GM21390 (cell line): ENCODE results near the gene SEC14L2.
"Not testable (repeated sequence)": the region's sequence is repeated elsewhere in the genome, so short reads cannot be mapped to it uniquely, and the experiment has no call there.

Experiments
- ATAC-seq: cut with Tn5 transposase; IDR thresholded peaks from one replicate; pipeline ENCODE4 v1.9.1; 2021; ENCODE audit not compliant: unreplicated experiment

Gene SEC14L2

DNA sequence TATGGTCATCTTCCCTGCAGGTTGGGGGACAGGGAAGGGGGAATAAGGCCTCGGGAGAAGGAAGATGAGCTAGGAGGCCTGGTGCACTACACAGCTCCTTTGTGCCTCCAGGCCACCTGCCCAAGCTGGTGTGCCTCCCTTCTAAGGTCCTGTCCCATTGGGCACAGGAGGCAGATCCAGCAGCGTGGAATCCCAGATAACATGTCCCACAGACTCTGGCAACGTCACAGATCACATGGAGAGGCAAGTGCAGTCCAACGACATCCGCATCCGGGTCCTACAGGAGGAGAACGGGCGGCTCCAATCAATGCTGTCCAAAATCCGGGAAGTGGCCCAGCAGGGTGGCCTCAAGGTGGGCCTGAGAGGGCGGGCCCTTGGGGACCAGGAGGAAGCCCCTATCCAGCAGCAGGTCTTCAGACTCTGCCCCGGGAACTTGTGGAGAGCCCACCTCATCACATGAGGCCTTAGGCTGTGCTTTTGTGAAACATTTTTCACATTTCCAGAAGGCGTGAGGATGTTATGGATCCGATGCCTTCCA lies 21.4 kb upstream of the SEC14L2 start:
- ATAC-seq, result no peak

DNA sequence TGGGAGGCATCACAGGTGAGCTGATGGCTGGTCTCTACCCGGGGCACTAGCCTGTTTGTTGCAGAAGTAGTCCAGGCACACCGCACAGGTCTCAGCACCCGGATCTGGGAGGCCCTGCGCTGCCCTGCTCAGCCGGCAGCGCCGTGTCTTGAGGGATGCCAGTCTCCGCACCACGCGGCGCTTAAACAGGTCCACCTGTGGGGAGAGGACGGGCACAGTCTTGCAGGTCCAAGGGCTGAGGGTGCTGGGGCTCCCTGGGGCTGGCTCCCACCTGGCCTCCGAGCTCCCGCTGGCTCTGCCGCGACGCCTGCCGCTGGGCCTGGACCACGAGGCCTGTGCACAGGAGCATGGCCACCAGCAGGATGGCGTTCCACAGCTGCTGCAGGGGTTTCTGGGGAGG lies 16.8 kb upstream of the SEC14L2 start:
- no peak for ATAC-seq

DNA sequence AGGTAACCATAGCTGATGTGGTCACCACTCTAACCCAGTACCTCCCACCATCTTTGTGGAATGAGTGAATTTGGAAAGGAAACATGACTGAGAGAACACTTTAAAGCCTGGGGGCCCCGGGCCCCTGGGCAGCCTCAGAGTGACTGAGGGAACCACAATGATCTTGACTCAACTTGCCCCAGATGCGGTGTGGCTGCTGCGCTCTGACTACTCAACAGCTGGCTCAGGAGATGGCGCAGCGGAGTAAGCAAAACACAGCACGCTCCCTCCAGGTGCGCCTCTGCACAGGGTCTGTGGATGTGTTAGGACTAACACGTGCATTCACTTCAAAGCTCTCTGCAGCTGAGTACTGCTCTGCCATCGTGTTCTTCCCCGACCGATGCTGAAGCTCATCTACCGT lies 15.6 kb upstream of the SEC14L2 start:
- ATAC-seq, result no peak

DNA sequence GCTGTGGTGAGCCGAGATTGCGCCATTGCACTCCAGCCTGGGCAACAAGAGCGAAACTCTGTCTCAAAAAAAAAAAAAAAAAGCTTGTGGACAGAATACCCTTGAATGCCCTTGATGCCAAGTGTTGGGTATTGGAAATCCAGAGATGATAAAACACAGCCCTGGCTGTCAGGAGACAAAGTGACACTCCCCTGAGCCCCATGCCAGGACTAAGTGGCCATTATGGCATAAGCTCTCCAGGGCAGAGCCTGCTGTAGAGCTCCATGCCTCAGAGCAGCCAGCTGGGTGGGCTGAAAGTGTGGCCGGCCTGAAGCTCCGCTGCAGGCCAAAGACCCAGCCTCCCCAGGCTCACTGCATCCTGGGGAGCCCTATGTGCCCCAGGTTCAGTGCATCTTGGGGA lies 14.5 kb upstream of the SEC14L2 start:
- ATAC-seq, result no peak

GRCh38 chr22:30383061-30383460 lies 13.8 kb upstream of the SEC14L2 start:
- no peak for ATAC-seq

DNA sequence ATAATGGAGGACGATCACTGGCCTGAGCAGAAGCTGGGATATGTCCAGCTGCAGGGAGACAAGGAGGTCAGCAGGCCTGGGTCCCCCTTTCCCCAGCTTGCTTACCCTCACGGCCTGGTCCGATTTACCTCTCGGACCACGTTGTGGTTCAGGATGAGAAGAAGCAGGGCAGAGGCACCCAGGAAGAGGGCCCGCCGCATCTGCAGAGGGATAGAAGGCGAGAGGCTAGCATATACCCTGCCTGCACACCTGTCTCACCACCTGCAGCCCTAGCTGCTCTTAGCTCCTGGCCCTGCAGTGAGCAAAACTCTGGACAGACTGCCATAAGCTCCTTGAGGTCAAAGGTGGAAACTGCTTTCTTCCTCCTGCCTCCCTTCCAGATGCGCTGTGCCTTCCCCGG lies 10.9 kb upstream of the SEC14L2 start:
- no peak for ATAC-seq

- no peak for ATAC-seq
Measured at GRCh38 chr22:30386608-30386959, 10.2 kb upstream of the SEC14L2 start.

GRCh38 chr22:30386960-30387827 lies 9.6 kb upstream of the SEC14L2 start, which contains the start of gene RNF215:
Gene RNF215, minus strand, starts transcription at chr22:30387411. Its CDS starts 98 bp downstream, at chr22:30387313.
- ATAC-seq, result peak; percentile 69

GRCh38 chr22:30390974-30391691 lies 5.7 kb upstream of the SEC14L2 start:
- no peak for ATAC-seq

GRCh38 chr22:30392661-30393321 lies 4.0 kb upstream of the SEC14L2 start:
- ATAC-seq, result no peak

DNA sequence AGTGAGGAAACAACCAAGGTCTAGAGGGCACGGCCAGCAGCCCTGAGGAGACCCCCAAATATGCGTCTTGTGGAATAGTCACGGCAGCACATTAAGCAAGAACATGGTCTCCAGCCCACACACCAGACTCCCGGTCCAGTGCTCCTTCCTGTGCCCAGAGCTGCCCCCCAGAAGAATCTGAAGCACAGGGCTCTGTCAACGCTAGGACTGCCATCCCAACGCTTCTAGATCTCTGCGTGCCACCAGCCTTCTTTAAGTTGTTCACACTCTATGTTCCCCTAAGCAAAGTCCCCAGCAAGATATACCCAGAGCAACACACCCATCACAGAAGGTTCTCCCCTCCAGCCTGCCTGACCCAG lies 3.5 kb upstream of the SEC14L2 start:
- ATAC-seq, result no peak

GRCh38 chr22:30393885-30394284 lies 2.9 kb upstream of the SEC14L2 start:
- no peak for ATAC-seq

- no peak for ATAC-seq
Measured at GRCh38 chr22:30397656-30398635, 1.1 kb downstream of the SEC14L2 start.

DNA sequence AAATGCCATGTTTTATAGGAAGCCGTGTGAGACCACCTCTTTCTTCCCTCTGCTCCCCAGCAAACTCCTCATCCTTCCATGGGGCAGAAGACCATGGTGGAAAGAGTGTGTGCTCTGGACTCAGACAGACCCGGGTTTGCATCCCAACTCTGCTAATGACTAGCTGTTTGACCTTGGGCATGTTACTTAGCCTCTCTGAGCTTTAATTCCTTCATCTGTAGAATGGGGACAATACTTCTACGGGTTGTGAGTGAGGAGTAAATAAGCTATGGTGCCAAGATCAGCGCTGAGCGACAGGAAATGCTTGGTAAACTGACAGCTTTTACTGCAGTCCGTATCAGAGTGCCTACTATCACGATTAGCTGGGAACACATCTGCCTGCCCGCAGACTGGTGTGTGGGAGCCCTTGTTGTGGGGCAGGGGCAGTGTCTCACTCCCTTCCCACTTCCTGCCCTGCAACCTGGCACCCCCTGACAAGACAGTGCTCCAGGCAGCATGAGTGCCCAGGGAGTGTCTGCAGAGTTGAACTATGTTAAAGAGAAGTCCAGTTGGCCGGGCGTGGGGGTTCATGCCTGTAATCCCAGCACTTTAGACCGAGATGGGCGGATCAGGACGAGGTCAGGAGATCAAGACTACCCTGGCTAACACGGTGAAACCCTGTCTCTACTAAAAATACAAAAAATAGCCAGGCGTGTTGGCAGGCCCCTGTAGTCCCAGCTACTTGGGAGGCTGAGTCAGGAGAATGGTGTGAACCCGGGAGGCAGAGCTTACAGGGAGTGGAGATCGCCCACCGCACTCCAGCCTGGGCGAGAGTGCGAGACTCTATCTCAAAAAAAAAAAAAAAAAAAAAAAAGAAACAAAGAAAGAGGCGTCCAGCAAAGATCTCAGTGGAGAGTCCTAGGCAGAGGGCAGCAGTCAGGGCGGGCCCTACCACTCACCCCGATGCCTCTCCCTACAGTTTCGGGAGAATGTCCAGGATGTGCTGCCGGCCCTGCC lies 2.2 kb downstream of the SEC14L2 start:
- no peak for ATAC-seq

DNA sequence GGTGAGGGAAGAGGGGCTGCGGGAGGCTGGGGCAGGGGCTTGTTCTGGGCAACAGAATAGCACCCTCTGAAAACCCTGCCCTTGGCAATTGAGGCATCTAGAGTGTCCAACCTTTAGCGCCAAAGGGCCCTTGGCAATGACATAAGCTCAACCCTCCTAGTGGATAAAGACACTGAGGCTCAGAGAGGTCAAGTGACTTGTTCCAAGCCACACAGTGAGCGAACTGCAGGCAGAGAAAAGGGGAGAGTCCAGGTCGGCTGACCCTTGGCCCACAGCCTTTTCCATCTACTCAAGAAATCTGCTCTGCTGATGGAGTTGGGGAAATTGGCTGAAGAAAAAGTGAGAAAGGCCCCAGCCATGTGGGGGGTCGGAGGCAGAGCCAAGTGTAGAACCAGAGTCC lies 2.9 kb downstream of the SEC14L2 start:
- no peak for ATAC-seq

DNA sequence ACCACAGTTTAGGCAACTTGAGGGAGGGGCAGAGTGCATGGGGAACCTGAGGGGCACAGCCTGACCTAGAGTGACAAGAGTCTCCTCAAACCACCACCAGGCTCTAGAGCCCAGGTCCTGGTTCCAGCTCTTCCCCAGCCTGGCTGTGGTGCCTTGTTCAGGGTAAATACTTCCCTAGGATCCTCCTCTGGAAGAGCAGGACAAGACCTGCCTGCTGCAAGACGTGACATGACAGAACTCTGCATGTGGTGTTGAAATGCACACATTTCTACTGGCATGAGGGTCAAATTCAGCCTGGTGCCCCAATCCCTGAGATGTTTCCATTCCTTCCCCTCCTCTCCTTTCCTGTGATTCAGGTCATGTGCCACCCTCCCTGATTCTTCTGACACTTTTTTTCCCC lies 3.3 kb downstream of the SEC14L2 start:
- no peak for ATAC-seq

GRCh38 chr22:30401024-30401423 lies 4.2 kb downstream of the SEC14L2 start:
- not testable (repeated sequence) for ATAC-seq

DNA sequence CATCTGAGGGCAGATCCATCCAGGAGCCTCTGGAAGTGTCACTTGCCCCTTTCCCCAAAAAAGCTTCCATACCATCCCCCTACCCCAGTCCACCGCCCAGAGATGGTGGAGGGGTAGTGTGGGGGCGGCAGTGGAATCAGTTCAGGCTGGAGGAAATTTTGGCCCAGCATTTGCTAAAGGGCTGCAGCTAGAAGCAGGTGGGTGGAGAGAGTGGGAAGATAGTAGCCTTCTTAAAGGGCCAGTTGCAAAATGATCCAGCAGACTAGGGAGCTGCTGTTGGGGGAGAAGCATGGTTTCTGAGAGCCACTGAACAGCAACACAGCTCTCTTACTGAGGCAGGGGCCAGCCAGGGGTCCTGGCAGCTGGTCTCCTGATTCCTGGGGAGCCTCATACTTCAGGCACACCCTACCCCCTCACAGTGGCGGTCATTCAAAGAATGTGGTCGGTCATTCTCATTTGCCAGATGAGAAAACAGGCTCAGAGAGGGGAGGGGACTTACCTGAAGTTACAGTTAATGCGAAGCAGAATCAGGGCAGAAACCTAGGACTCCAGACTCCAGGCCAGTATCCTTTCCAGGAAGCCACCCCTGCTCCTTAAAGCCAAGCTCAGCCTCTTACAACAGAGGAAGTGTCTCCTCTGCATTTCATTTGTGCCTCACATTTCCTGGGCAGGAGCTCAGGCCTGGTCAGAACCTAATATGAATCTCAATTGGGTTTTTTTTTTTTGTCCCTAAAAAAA lies 5.4 kb downstream of the SEC14L2 start:
- ATAC-seq, result no peak

GRCh38 chr22:30402766-30403104 lies 5.9 kb downstream of the SEC14L2 start:
- not testable (repeated sequence) for ATAC-seq
